Hematopoietic multipotent progenitor cell treated with erythropoietin and hydrocortisone succinate and interleukin-3 and kit ligand, for 8 days (in vitro differentiated cells): ENCODE data around the gene KIF3A.
A peak's percentile ranks its signal among the peaks of the same experiment; 100 is the strongest.

ENCODE experiments used
- DNase-seq: peaks from one replicate; pipeline ENCODE4 v3.0.0-alpha.2; 2015

The KIF3A gene

DNA sequence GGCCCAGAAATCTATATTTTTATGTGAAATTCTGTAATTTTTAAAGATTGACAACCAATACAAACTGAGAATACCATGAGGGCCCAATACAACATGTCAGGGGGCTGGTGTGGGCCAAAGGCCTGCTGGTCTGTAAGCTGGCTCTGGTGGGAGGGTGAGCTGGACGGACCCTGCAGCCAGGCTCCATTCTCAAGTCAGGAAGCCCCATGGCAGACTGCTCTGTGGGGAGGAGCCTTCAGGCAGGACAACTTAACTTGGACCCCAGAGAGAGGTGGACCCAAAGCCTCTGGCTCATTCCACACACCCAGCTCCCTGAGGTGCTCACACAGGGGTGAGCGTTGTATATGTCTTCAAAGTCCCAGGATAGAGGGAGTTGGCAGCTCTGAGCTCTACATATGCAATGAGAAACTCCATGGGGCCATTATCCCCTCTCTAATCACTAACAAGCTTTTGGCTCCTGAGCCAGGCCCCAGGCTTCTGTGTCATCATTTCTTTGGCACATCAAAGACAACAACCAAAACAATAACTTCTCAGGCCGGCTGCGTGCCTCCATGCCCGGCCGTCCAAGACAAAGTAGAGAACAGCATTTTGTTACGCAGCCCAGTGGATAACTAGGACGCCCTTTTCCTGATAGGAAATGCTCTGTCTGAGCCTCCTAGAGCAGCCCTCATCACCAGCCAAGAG is 33.3 kb upstream of the KIF3A start:
- no peak for DNase-seq

DNA sequence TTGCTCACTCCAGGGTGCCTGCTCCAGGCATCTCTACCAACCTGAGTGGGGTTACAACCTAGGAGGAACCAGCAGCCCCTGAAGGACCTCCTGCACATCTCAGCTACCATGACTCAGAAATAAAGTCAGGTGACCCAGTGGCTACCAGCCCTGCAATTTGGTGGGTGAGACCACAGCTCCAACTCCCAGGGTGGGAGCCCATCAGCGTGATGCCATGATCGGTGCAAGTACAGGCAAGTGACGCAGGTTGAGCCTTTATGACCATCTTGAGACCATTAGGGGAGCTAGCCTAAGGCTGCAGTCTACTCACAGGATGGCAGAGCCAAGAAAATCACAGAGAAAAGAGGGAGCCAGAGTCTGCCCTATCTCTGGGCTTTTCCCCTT is 31.1 kb upstream of the KIF3A start:
- DNase-seq, result no peak

DNA sequence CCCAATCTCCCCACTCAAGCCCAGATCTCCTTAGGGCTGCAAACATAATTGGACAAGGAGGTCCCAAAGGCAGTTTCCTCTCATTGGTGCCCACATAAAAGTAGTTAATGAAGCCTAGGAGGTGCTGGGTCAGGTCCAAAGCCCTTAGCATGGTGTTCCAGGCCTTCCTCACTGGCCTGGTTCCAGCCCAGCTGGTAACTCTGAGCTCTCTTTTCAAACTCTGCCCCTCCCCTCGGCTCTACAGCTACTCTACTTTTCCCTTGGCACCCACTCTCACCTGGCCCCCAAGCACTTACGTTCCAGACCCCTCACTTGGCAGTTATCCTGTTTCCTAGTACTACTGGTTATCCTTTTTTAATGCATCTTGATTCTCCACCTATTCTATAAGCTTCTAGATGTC is 29.8 kb upstream of the KIF3A start:
- DNase-seq, result no peak

DNA sequence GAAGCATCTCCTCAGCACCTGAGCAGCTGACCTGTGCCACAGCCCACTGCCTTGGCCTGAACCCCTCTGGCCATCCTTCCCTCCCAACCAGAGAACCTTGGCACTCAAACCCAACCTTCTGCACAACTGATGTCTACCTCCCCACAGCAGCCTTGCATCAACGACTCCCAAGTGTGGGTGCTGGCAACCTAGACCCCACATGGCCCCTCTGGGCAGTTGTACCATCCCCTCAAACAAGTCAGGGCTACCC is 29.4 kb upstream of the KIF3A start:
- no peak for DNase-seq

DNA sequence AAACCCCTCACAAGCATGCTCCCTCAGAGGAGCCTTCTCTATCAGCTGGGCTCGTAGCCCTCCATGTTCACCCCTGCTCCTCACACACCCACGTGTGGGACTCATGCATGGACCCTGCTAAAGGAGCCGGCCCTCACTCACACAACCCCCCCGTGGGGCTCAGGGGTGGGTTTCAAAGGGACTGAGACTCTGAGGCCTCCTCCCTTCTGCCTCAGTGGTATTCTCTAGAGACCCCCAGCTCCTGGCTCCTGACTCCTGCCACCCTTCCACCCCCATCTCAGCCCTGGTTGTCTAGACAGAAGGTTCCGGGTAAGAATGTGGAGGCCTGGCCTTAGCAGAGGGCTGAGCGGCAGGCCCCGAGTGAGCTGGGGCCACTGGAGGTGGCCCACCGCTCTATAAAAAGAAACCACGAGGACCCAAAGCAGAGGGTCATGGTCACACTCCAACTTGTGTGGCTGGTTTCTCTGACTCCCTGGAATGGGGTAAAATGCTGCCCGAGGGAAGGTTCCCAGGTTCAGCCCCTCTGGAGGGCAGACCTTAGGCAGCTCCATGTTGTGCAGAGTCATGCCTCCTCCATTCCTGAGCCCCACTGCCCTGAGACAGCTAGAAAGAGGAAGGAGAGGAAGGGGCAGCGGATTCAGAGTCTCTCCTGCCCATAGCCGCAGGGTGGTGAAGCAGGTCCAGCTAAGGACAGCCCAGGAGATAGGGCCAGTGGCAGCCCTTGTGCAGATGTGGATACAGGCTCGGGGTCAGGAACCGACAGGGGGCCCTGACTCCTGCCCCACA is 28.9 kb upstream of the KIF3A start:
- no peak for DNase-seq

DNA sequence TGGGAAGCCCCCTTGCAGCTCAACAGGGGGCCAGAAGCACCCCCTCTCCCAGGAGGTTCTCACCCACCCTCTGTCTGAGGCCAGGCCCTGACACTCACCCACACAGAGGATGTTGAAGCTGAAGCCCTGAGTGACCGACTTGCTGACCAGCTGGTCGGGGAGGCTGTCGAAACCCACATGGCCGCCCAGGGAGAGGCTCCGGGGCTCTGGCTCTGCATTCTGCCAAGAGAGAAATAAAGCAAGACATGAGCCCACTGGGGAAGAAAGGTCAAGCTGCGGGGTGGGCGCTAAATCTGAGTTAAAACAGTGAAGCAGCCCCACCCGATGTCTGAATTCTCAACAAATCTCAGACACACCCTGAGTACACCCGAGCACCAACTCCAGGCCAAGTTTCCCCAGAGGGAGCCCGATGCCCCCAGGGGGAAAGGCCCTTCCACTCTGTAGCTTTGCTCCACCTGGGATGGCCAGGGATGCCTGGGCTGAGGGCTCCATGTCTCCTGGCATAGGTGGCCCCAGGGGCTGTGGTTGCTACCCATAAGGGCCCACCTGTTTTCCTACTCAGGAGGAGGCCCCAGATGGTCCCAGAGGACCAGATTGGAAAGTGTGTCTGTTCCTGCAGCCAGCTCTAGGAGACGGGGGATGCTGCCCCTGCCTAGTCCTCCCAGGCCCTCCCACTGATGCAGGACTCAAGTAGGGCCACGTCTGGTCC is 28.1 kb upstream of the KIF3A start:
- no peak for DNase-seq

DNA sequence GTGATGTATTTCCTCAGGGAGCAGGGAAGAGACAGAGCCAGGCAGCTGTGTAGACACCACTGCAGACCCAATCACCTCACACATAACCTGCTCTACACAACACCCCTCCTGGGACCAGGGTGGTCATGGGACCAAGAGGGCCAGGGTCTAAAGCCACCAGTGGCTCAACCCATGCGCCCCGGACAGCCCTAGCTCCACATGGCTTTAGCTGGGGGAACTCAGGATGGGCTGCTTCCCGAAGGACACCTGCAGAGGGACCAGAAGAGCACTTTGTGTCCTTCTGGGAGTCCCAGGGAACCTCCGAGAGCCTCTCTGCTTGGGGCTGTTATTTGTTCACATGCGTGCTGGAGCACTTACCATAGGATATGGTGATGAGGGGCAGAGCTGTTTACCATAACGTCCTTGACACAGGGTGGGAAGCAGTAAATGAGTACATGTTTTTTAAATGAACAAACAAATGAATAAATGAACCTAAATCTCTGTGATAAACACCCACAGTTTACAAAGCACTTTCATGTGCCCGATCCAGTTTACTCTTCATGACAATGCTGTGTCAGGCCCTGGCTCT is 27.4 kb upstream of the KIF3A start:
- DNase-seq, result no peak

DNA sequence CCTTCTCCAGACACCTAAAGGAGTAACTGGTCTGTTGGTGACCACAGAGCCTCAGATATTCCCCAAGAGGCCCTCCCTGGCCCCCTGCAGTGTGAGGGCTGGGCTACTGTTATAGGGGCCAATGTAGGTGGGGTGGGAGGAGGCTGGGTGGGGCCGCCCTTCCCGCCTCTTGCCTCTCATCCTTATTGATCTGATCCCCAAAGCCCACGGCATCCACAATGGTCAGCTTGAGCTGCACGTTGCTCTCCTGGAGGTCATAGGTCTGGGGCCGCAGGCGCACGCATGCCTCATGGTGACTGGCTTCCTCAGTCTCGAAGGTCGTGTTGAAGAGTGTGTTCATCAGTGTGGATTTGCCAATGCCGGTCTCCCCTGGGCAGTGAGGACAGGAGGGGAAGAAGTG is 26.7 kb upstream of the KIF3A start:
- no peak for DNase-seq

DNA sequence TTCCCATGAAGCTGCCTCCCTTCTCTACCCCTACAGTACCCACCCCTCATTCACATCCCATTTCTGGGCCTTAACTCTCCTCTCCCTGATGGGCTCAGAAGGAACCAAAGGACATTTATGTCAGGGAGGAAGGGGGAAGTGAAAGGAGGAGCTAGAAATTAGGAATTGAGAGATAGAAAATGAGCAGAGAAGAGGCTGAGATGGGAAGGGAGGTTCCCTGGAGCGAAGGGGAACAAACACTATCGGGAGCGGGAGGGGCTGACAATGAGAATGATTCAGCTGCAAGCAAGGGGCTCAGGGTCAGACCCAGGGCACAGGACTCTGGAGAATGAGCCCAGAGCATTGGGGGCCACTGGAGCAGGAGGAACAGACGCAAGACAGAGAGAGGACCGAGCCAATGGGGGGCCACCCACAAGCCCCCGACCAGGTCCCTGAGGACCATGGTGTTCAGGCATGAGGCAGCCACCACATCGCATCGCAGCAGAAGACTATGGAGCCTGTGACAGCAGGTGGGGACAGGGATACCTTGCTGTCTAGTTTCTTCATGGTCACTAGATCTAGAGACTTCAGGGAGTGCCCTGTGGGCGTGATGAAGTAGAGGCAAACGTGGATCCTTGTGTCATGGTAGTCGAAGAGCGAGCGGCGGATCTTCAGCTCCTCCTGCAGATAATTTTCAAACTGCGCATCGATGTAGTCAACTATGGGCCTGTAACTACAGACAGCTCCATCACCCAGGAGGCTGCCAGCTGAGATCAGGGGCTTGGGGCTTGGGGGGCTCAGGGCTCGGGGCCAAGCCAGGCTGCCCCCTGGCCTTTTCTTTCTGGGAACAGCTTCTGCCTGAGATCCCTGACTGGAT is 26.1 kb upstream of the KIF3A start:
- DNase-seq, result no peak

DNA sequence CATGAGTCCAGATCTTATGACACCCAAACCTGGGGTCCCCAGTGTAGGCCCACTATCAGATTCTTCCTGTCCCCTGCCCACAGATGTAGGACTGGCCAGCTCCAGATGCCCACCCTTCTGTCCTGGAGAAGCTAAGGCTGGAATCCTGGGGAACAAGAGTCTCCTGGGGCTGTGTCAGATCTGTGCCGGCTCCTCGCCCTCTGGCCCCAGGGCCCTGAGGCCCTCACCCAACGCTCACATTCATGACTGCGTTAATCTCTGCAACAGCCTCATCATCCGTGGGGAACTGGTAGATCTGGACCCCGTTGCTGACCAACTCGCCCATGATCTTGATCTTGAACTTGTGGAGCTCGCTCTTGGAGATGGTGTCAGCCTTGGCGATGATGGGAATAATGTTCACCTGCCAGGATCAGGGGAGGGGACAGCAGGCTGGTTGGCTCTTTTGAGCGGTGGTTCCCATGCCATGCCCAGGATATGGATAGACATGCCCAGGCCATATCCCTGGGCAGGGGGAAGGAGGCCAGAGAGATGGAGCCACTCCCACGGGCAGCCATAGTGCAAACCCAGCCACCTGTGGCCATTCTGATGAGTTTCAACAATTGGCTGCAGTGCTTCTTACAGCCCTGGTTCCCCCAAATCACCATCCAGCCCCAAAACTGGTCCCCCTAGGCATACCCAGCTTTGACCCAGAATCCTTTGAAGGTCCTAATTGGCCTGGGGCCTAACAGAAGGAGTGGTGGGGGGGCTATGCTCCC is 25.1 kb upstream of the KIF3A start:
- no peak for DNase-seq

DNA sequence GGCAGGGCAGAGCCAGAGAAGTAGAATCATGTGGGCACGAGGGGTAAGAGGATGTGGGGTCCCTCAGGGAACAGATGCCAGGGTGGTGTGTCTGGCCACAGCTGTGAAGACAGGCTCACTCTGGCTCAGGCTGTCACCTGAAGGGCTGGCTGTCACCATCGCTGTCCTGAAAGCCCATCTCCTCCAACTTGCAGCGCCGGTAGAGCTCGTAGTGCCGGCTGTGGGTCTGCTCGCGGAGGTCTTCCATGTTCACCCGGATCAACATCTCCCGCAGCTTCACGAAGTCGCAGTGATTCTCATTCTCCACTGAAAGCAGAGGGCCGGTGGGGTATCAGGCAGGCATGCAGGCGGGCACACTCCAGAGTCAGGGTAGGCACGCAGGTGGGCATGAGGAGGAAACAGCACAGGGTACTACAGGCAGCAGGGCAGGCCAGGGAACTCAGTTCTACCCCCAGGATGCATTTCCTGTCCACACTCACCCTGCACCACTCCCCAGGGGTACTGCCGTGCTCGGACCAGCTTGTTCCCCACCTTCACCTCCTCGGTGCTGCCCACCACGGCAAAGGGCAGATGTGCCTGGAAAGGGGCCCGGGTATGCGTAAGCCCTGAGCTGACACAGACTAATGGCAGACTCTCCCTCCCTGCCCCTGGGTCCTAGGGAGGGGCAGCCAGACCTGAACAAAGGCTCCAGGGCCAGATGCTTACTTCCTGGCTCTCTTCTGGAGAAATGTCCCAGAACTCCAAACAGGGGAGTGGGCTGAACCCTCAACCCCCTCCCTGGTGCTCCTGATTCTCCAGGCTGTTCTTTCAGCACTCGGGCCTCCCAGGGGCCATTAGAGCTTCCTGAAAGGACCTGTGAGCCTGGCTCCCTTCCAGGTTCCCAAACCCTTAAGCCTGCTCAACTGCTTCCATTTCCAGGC is 24.2 kb upstream of the KIF3A start:
- DNase-seq, result no peak

DNA sequence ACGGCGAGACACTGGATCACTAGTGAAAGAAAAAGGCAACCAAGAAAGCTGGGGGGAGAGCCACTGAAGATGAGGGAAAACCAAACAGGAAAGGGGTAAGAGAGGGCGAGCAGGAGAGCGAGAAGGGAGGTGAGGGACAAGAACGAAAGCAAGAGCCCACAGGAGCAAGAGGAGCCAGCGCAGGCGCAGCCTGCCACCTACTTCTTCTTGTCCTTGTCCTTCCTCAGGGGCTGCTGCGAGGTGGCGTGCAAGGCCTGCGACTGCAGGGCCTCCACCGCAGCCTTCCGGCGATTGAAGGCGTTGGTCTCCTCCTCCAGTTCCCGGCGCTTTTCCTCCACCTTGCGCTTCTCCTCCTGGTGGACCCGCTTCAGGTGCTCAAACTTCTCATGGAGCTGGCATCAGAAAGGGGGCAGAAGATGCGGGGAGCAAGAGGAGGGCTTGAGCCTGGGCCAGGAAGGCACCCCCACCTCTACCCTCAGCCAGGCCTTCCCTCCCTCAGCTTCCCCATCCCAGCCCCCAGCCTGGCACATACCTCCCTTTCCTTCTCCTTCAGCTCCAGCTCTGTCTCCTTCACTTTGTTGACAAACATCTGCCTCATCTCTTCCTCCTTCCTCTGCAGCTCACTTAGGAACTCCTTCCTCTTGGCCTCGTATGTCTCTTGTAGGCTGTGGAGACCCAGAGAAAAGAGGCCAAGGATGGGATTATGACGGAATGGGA is 23.4 kb upstream of the KIF3A start:
- DNase-seq, result no peak

DNA sequence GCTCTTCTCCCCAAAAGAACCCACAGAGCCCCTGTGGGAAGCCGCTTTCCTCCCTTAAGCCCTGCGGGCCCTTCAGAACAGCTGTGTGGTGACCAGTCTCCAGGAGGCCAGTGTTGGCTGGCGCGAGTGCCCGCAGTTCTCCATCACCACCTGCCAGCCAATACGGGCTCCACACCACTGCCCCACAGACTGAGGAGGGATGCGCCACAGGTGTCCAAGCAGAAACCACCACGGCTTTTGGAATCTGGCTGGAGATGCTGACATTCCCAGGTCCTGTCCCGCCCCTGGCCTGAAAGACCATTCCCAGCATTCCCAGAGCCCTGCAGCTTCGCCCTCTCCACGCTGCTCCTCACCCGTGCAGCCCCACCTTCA is 22.7 kb upstream of the KIF3A start:
- no peak for DNase-seq

DNA sequence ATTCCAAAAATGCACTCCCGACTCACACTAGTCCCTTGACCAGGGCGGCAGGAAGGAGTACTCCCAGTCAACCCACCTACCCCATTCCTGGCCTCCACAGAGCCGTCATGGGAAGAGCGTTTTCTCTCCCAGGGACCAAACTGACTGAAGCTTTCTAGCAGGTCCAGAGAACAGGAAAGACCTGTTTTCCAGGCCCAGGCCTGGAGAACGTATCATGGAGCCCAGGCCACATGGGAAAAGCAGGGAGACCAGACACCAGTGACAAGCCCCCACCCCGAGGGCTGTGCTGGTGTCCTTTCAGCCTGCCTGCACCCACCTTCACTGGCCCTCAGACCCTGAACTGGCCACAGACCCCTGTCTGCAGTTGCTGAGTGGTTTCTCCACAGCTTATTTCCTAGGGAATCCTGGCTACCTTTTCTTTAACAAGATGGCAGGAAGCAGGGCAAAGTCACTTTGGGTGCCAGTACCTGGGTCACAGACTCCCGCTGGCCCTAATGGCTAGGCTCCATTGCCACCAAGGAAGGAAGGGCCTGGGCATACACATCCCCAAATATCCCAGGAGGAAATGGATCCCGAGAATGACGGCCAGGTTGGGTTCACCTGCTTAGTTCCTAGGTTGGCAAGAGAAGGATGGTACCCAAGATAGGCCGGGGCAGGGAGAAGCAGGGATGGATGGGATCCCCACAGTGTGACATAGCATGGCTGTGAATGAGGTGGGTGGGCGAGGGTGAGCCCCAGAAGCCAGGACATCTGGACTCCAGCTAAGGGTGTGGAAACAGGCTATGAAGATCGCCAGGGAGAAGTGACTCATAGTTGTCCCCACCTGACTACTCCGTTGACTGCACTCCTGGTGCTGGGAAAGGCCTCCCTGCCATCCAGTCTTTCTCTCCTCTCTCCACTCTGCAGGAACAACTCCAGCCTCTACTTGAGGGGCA is 22.0 kb upstream of the KIF3A start:
- DNase-seq, result no peak

DNA sequence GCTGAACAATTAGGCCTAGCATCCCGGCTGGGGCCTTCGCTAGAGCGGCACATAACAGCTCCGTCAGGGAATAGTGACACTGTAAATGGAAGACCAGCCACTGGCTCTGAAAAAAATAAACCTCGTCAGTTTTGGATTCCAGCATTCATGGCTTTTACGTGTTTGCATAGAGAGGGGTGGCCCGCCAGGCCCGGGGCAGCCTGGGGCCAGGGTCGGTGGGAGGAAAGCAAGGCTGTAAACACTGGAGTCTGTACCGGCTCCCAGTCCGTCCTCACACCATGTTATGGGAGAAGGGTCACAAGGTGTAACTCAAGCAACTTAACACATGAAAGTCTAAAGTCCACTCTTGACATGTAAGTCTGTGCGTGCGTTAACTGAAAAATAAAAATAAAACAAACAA is 21.1 kb upstream of the KIF3A start:
- DNase-seq, result no peak

DNA sequence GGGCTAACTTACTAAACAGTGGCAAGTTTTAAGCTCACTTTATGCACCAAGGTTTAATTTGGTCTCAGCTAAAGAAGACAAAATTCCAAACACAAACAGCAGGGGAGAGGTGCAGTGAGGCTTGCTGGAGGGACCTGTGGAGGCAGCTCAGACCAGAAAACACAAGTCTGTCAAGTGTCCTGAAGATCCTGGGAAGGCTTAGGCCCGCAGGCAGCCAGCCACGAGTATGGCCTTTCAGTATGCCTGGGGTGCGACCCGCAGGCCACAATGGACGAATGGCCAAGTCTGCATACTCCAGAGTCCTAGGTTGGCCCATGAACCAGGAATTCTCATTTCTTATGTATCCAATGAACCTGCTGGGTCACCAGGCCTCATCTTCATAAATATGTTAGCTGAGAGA is 19.2 kb upstream of the KIF3A start:
- no peak for DNase-seq

DNA sequence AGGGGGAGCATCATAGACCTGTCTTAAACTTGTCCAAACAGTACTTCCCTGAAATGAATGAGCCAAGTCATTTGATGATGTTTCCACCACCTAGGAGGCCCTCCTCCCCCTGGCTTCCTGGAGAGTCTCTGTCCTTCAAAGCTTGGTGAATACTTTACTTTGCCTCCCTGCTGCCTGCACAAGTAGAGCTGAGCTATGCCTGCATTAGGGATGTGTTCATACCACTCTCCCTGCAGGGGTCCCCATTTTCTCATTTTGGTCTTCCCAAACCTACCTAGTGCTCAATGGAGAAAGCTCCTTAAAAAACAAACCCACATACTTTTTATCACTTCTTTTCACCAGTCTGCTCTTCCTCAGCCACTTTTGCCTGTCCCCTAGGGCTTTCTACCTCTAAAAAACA is 17.6 kb upstream of the KIF3A start:
- DNase-seq, result peak; percentile 48

DNA sequence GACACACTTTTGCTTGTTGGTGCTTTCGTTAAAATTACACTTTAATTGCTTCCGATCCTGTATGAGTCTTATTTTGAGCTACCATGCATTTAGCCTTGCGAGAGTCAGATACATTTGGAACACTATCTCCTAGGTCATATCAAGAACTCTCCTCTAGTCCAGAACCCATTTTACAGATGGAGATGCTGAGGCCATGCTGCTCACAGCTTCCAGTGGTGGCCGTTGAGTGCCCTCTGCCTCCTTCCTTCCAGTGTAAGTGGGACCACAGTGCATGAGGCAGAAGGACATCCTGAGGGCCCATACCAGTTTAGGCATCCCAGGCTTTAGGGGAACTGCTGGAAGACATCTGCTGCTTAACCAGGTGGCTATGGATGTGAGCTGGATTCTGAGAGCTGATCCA is 16.8 kb upstream of the KIF3A start:
- no peak for DNase-seq
